ENCODE measurements around the gene CLSTN2. TPM values are rescaled to one million over a fixed set of nuclear protein-coding genes. Genes with fewer than 3 reads are reported as not detected.

The CLSTN2 gene
- total RNA-seq, 1 experiment from 2014 or later = not detected

DNA sequence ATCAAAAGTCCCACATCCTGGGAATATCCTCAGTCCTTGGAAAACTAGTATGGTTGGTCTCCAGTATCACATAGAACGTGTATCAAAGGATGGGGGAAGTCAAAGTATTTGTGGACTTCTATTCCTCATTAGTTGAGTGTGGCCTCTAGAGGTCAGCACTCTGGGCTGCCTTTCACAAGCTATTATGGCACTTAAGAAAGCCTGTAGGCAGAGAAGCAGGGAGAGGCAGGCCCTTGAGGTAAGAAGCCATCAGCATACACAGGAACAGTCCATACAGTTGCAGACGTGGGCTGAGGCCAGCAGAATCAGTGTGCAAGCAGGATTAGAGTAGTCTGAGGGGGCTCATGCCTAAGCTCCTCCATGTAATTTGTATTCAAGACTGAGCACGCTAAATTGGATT lies 341.7 kb downstream of the CLSTN2 start:
- H3K4me3 ChIP-seq (ENCODE audit: low read length) = no peak overlapping the region
- intact Hi-C loops (cut with micrococcal nuclease) = no loop called here
- no peaks in the 10 kb centered on the region for H3K4me1 ChIP-seq (ENCODE audit: insufficient read depth, low read length)
- H3K79me2 ChIP-seq (ENCODE audit: low read length) = no peaks in the 10 kb centered on the region
- no TSS peak for BruUV-seq (replicated peaks)
- no peaks in the 10 kb centered on the region for H3K27me3 ChIP-seq (ENCODE audit: low read length)
- no peak overlapping the region for H2AFZ ChIP-seq (ENCODE audit: low read length)
- H3K36me3 ChIP-seq (ENCODE audit: low read depth, low read length) = no peaks in the 10 kb centered on the region
- no peaks in the 10 kb centered on the region for H3F3A ChIP-seq (ENCODE audit: low read length, unreplicated experiment)
- no peak overlapping the region for H3K27ac ChIP-seq (ENCODE audit: low read length)
- no peak overlapping the region for H3K9ac ChIP-seq (ENCODE audit: low read length)
- DNase-seq (peak; percentile 16), ATAC-seq (no peak)
- no peak for TF ChIP-seq EZH2phosphoT487 (IDR thresholded peaks at IDR 0.05; ENCODE audit: borderline replicate concordance, low read length)
- TF ChIP-seq, protein P1, sequence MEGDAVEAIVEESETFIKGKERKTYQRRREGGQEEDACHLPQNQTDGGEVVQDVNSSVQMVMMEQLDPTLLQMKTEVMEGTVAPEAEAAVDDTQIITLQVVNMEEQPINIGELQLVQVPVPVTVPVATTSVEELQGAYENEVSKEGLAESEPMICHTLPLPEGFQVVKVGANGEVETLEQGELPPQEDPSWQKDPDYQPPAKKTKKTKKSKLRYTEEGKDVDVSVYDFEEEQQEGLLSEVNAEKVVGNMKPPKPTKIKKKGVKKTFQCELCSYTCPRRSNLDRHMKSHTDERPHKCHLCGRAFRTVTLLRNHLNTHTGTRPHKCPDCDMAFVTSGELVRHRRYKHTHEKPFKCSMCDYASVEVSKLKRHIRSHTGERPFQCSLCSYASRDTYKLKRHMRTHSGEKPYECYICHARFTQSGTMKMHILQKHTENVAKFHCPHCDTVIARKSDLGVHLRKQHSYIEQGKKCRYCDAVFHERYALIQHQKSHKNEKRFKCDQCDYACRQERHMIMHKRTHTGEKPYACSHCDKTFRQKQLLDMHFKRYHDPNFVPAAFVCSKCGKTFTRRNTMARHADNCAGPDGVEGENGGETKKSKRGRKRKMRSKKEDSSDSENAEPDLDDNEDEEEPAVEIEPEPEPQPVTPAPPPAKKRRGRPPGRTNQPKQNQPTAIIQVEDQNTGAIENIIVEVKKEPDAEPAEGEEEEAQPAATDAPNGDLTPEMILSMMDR (conservative IDR thresholded peaks at IDR 0.05; ENCODE audit: low read depth, low read length) = peak; percentile 27; the same call in 1 of the 2 replicates
- H3K9me2 ChIP-seq (replicated peaks; ENCODE audit: low read length) = no peaks in the 10 kb centered on the region
- no peaks in the 10 kb centered on the region for H3K9me3 ChIP-seq (ENCODE audit: low read length)
- POLR2A ChIA-PET (ENCODE audit: unreplicated experiment) = no interaction called here
- CTCF ChIA-PET = no interaction called here
- no peaks in the 10 kb centered on the region for H4K20me1 ChIP-seq (ENCODE audit: low read length)
- H3K4me2 ChIP-seq (ENCODE audit: low read length) = no peak overlapping the region

DNA sequence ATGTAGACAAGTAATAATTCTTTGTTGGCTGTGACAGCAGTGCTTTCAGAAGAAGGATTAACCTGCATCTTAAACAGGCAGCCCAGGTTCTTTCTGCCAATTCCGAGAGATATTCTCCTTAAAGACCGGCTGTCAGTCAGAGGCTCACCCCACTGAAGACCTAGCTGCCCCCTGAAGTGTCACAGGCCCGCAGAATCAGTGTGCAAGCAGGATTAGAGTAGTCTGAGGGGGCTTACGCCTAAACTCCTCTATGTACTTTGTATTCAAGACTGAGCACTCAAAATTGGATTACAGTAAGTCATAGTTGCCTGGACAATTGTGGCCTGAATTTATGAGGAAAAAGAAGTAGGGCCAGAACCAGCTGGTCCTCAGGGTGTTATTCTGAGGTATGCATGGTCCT lies 342.9 kb downstream of the CLSTN2 start:
- ChIA-PET CTCF (no interaction called here), POLR2A (ENCODE audit: unreplicated experiment) (no interaction called here)
- DNase-seq = no peak
- Histone ChIP-seq H3K4me3 (ENCODE audit: low read length) (no peak overlapping the region), H3K4me1 (ENCODE audit: insufficient read depth, low read length) (no peaks in the 10 kb centered on the region), H3K9ac (ENCODE audit: low read length) (no peak overlapping the region), H4K20me1 (ENCODE audit: low read length) (no peaks in the 10 kb centered on the region), H3K4me2 (ENCODE audit: low read length) (no peak overlapping the region), H3F3A (ENCODE audit: low read length, unreplicated experiment) (no peaks in the 10 kb centered on the region), H3K27me3 (ENCODE audit: low read length) (no peaks in the 10 kb centered on the region), H3K36me3 (ENCODE audit: low read depth, low read length) (no peaks in the 10 kb centered on the region), H3K9me2 (replicated peaks; ENCODE audit: low read length) (no peaks in the 10 kb centered on the region), H3K27ac (ENCODE audit: low read length) (no peak overlapping the region), H2AFZ (ENCODE audit: low read length) (no peak overlapping the region), H3K79me2 (ENCODE audit: low read length) (no peaks in the 10 kb centered on the region), H3K9me3 (ENCODE audit: low read length) (no peaks in the 10 kb centered on the region)
- ATAC-seq = no peak
- TF ChIP-seq, protein P1 (conservative IDR thresholded peaks at IDR 0.05; ENCODE audit: low read depth, low read length) = no peak
- no peak for TF ChIP-seq EZH2phosphoT487 (IDR thresholded peaks at IDR 0.05; ENCODE audit: borderline replicate concordance, low read length)
- TF ChIP-seq EZH2 (IDR thresholded peaks at IDR 0.05; ENCODE audit: low read length, unreplicated experiment) = no peak
- no TSS peak for BruUV-seq (replicated peaks)
- intact Hi-C loops (cut with micrococcal nuclease) = no loop called here

DNA sequence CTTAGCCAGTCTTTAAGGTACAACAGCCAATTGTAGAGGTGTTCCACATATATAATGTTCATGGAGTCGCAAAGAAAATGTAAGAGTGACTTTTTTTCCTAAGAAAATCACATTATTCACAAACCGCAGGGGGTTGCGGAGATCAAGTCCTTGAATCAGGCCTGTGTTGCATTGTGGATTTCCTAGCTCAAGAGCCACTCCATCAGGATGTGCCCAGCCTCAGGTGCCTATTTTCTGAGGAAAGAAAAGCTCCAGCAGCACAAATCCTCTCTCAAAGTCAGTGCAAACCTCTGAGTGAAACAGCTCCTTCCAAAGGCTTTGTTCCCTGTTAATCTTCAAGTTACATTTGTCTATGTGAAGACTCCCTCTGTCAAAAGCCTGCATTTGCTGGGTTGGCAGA lies 349.4 kb downstream of the CLSTN2 start:
- no peaks in the 10 kb centered on the region for H3K9me3 ChIP-seq (ENCODE audit: low read length)
- TF ChIP-seq EZH2phosphoT487 (IDR thresholded peaks at IDR 0.05; ENCODE audit: borderline replicate concordance, low read length) (no peak), EZH2 (IDR thresholded peaks at IDR 0.05; ENCODE audit: low read length, unreplicated experiment) (no peak)
- TF ChIP-seq, protein P1 (conservative IDR thresholded peaks at IDR 0.05; ENCODE audit: low read depth, low read length) = no peak
- DNase-seq (no peak), ATAC-seq (no peak)
- no peak overlapping the region for H3K9ac ChIP-seq (ENCODE audit: low read length)
- H3K4me3 ChIP-seq (ENCODE audit: low read length) = no peak overlapping the region
- H3K79me2 ChIP-seq (ENCODE audit: low read length) = no peaks in the 10 kb centered on the region
- no peaks in the 10 kb centered on the region for H3K36me3 ChIP-seq (ENCODE audit: low read depth, low read length)
- H3K27me3 ChIP-seq (ENCODE audit: low read length) = no peaks in the 10 kb centered on the region
- H3K9me2 ChIP-seq (replicated peaks; ENCODE audit: low read length) = no peaks in the 10 kb centered on the region
- ChIA-PET CTCF (no interaction called here), POLR2A (ENCODE audit: unreplicated experiment) (no interaction called here)
- H4K20me1 ChIP-seq (ENCODE audit: low read length) = no peaks in the 10 kb centered on the region
- intact Hi-C loops (cut with micrococcal nuclease) = no loop called here
- H2AFZ ChIP-seq (ENCODE audit: low read length) = no peak overlapping the region
- no peak overlapping the region for H3K4me2 ChIP-seq (ENCODE audit: low read length)
- no peaks in the 10 kb centered on the region for H3K4me1 ChIP-seq (ENCODE audit: insufficient read depth, low read length)
- H3K27ac ChIP-seq (ENCODE audit: low read length) = no peak overlapping the region
- no TSS peak for BruUV-seq (replicated peaks)
- no peaks in the 10 kb centered on the region for H3F3A ChIP-seq (ENCODE audit: low read length, unreplicated experiment)

Data from PC-3 (cell line).